Iris pigment epithelial cell (primary cell): ENCODE results near the gene MAD1L1.

Source experiments
- DNase-seq: peaks from one replicate; pipeline ENCODE4 v3.0.0-alpha.2; 2011; ENCODE audit warnings: low read depth

Gene MAD1L1

DNA sequence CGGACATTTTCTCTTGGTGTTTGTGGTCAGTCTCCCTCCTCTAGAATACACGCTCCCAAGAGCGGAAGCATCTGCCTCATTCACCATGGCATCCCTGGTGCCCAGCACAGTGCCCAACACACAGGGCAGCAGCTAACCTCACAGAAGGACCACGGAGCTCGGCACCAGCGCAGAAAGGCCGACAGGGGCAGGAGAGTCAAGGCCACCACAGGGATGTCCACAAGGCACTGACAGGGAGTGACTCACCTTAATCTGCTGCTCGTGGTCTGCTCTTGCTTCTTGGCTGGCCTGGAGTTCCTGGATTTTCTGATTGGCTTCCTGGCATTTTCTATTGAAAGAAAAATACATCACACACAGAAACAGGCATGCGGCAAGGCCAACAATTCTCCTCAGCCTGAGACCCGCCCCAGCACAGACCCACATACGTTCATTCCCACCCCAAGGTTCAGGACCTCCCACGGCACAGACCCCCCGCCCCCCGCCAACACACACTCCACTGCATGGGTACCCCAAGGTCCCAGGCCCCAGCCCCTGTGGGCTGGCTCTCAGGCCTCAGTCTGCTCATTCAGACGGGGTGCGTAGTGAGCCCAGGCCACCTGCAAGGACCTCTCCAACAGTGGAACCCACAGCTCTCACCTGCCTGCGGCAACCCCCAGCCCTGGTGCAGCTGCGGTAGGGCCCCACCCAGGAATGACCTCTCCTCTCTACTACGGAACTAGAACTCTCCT is 14.9 kb downstream of the MAD1L1 start:
- DNase-seq: peak; percentile 21

GRCh38 chr7:2217206-2217605 is 15.5 kb downstream of the MAD1L1 start:
- DNase-seq: no peak

DNA sequence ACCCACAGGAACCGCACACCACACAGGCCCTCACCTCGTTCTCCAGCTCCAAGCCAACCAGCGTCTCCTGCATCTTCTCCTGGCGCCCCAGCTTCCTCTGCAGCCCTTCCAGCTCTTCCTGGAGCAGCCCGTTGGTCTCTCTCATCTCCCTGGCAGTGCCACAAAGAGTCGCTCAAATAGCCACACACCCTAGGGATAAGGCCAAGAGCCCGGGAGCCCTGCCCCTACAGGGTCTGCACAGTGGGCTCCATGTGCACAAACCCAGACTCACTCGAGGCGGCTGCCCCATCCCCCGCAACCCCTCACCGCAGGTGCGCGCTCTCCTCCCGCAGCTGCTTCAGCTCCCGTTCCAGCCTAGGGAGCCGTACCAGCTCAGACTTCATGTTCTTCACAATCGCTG is 16.9 kb downstream of the MAD1L1 start:
- no peak for DNase-seq

GRCh38 chr7:2214636-2215035 is 18.1 kb downstream of the MAD1L1 start:
- no peak for DNase-seq

GRCh38 chr7:2213551-2214215 is 19.1 kb downstream of the MAD1L1 start:
- DNase-seq: no peak

- DNase-seq: no peak
Observed at GRCh38 chr7:2212906-2213305, 19.8 kb downstream of the MAD1L1 start.

GRCh38 chr7:2211926-2212325 is 20.8 kb downstream of the MAD1L1 start:
- no peak for DNase-seq

- DNase-seq: no peak
Observed at GRCh38 chr7:2211259-2211880, 21.4 kb downstream of the MAD1L1 start.

DNA sequence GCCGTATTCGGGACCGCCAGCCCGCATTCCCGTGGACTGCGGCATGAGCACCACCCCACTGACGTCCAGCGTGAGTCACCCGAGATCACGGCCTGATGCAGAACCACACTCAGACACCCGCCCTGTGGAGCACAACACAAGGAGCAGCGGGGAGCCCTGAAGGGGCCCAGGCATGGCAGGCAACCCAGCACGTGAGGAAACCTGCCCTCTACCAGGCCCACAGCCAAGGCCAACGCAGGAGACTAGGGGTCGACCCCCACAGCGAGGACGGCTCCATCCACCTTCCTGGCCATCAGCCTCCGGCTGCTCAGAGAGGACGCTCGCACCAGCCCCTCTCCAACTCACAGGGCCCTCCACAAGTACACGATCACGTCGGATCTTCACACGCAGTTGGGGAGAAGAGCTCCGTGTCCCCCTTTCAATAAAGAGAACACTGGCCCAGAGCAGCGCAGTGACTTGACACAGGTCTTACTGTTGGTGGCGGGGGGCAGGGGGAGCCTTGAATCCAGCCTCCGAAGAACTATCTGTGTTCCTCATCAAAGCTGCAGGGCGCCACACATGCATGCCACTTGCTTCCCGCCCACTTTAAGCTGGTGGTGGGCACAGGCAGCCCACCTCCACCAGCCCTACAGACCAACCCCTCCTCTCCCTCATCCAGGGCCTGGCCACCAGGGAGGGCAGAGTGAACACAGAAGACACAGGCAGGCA is 22.0 kb downstream of the MAD1L1 start:
- no peak for DNase-seq

- DNase-seq: no peak
Observed at GRCh38 chr7:2209961-2210323, 22.8 kb downstream of the MAD1L1 start.

DNA sequence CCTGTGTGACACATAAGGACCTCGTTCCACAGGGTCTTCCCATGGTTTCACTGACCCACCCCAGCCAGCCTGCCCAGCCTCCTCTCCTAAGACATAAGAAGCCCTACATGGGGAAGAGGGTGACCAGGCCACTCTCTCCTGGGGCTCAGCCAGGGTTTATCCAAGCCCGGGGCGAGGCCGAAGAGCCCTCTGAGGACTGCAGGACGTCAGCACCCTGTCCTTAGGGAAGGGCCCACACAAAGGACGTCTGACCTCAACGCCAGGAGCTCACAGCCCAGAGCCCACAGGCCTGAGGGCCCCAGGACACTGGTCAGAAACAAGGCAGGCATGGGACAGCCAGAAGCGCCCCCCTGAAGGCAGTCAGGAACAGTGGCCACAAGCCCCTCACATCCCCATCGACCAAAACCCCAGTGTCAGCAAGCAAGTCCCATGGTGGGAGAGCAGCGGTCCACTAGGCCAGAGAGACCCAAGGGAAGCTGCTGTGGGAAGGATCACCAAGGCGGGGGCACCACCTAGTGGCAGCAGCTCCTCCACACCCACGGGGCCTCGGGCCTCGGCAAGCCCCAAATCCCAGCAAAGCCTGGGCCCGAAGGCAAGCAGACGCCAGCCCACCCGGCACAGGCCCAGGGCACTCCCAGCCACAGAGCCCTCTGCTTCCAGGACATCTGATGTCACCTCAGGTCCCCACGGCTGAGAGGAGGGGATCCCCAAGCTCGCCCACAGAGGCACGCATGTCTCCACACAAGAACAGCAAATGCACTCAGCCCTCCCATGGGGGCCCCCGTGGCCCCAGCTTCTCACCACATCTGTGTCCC is 23.4 kb downstream of the MAD1L1 start:
- DNase-seq: peak; percentile 65

GRCh38 chr7:2208712-2209111 is 24.0 kb downstream of the MAD1L1 start:
- no peak for DNase-seq

DNA sequence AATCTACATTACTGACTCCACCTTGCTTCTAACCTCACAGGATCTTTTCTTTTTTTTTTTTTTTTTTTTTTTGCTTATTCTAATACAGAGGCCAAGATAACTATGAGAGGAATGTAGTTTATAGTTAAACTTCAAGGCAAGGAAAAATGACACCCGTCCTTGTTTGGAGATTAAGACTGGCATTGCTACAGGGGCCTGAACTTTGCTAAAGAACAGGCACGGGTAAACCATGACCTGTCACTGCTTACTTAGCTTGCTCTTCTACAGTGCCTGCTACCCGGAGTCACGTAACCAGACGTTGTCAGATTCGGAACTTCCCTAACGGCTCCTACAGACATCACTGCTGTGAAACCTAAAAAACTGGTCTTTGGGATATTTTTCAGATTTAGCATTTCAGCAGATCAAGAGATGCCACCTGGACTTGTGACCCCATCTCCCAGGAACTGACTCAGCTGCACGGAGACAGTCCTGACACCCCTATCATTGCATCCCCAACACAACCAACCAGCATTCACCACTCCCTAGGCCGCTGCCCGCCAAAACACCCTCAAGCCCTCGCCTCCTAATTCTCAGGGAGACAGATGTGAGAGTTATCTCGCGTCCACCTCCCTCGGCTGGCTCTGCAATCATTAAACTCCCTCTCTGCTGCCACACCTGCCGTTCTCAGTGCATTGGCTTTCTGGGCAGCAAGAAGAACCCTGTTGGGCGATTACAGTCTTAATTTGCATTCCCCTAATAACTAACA is 27.5 kb downstream of the MAD1L1 start:
- DNase-seq: peak; percentile 16

- DNase-seq: no peak
Observed at GRCh38 chr7:2204446-2204845, 28.3 kb downstream of the MAD1L1 start.

DNA sequence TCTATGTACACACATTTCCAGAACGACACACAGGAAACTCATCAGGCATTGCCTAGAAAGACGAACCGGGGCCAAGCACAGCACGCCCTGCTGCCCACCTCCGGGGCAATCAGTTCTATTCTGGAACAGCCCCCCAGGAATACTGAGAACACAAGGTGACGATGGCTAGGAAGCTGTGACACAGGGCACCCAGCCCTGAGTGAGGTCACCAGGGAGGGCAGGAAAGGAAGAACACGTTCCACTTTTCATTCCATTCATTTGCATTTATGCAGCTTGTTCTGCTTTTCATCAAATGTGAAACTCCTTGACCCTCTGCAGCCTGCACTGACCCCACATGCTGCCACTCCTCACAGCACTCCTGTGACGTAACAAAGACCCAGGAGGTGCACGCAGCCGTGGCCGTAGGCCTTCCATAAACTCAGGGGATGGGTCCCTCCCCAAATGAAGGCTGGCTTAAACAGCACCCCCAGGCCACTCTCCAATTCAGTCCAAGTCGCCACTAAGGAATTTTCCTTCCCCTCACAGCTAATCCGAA is 28.9 kb downstream of the MAD1L1 start:
- peak; percentile 6 for DNase-seq

DNA sequence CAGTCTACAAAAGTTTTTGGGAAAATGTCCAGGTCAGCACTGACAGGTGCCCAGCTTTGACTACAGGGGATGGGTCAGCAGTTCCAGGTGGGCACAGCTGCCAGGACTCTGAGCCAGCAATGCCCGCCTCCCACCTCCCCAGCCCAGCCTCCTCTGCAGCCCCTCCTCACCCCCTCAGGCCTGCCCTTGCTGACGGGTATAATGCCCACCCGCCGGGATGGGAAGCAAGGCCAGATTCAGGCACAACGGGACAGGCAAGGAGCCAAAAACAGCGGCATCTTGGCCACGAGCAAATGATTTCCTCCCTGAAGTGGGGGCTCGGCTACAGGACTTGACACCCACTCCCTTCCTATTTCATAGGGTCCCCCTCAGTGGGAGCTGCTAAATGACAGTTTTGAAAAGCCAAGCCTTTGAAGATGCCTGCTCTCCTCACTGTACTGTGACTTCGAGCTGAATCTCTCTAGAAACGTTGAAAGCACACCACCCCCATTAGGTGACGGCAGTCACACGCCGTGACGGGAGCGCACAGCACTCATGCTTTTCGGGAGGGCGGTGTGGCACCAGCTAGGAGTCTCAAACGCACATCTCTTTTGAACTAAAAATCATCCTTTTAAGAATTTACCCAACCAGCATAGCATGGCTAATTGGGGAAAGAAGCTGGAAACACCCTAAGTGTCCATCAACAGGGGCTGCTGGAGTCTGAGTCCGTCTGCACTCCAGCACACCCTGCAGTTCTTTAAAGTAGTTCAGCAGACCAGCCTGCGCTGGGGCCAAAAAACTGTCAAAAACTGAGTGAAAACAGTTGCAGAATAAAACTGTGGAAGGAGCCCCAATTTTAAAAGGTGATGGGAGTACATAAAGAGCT is 29.6 kb downstream of the MAD1L1 start:
- DNase-seq: no peak

- DNase-seq: no peak
Observed at GRCh38 chr7:2202361-2202761, 30.4 kb downstream of the MAD1L1 start.

DNA sequence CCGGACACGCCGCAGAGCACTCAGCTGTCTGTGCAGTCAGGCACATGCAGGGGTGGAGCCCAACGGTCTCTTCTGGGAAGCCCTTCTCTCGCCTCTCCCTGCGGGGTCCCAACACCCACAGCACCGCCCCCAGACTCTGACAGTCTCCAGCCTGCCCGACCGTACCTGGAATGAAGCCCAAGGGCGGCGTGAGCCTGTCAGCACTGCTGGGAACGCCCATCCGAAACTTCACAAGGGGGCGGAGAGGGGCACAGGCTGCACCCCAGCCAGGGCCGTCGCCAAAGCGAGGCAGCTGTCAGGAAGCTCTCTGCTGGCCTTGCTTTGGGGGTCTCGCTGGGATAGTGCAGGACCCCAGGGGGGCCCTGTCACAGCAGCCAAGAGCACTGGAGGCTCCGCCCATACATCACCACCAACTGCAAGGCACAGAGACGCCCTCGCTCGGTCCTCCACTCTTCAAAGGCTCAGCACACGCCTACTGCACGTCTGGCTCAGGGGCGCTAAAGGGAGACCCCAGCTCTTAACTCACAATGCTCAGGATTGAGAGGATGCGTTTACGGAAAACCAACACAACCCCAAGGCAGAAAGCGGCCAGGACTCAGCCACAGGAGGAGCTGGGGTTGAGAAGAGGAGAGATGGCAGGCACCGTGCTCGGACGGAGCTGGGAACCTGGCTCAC is 30.9 kb downstream of the MAD1L1 start:
- no peak for DNase-seq

GRCh38 chr7:2201128-2201527 is 31.6 kb downstream of the MAD1L1 start:
- DNase-seq: no peak
